Measurements from ENCODE around the gene GPR162.

Gene GPR162

GRCh38 chr12:6822426-6823135, 960 bp downstream of the GPR162 start:
- in situ Hi-C loops (cut with MboI; ENCODE audit: low sequenced_read_pairs): loop anchor here (10.0 kb wide), 1 partner anchor 68 kb away; the partner anchor contains the start of gene MLF2

- in situ Hi-C loops (cut with MboI; ENCODE audit: low sequenced_read_pairs): loop anchor here (10.0 kb wide), 1 partner anchor 69 kb away; the partner anchor contains the start of gene MLF2
Observed at GRCh38 chr12:6823182-6824084, 1.8 kb downstream of the GPR162 start.

GRCh38 chr12:6824085-6824775, 2.6 kb downstream of the GPR162 start:
- in situ Hi-C loops (cut with MboI; ENCODE audit: low sequenced_read_pairs): loop anchor here (10.0 kb wide), 1 partner anchor 69 kb away; the partner anchor contains the start of gene MLF2

GRCh38 chr12:6824901-6825381, 3.3 kb downstream of the GPR162 start:
- in situ Hi-C loops (cut with MboI; ENCODE audit: low sequenced_read_pairs): loop anchor here (10.0 kb wide), 1 partner anchor 70 kb away; the partner anchor contains the start of gene MLF2

- in situ Hi-C loops (cut with MboI; ENCODE audit: low sequenced_read_pairs): loop anchor here (10.0 kb wide), 1 partner anchor 71 kb away; the partner anchor contains the start of gene MLF2
Observed at GRCh38 chr12:6825398-6826124, 3.9 kb downstream of the GPR162 start.

GRCh38 chr12:6826125-6826733, 4.6 kb downstream of the GPR162 start:
- in situ Hi-C loops (cut with MboI; ENCODE audit: low sequenced_read_pairs): loop anchor here (10.0 kb wide), 1 partner anchor 71 kb away; the partner anchor contains the start of gene MLF2

- in situ Hi-C loops (cut with MboI; ENCODE audit: low sequenced_read_pairs): loop anchor here (10.0 kb wide), 1 partner anchor 72 kb away; the partner anchor contains the start of gene MLF2
Observed at GRCh38 chr12:6826734-6827436, 5.3 kb downstream of the GPR162 start.

GRCh38 chr12:6827437-6827911, 5.9 kb downstream of the GPR162 start:
- in situ Hi-C loops (cut with MboI; ENCODE audit: low sequenced_read_pairs): loop anchor here (10.0 kb wide), 1 partner anchor 73 kb away; the partner anchor contains the start of gene MLF2

- in situ Hi-C loops (cut with MboI; ENCODE audit: low sequenced_read_pairs): loop anchor here (10.0 kb wide), 1 partner anchor 73 kb away; the partner anchor contains the start of gene MLF2
Observed at GRCh38 chr12:6827982-6828780, 6.6 kb downstream of the GPR162 start, which contains the start of gene P3H3. P3H3 (plus strand) TSS chr12:6828407; CDS start chr12:6828441, 34 bp downstream.

GRCh38 chr12:6828781-6829535, 7.3 kb downstream of the GPR162 start:
- in situ Hi-C loops (cut with MboI; ENCODE audit: low sequenced_read_pairs): loop anchor here (10.0 kb wide), 1 partner anchor 74 kb away; the partner anchor contains the start of gene MLF2

- in situ Hi-C loops (cut with MboI; ENCODE audit: low sequenced_read_pairs): loop anchor here (10.0 kb wide), 1 partner anchor 75 kb away; the partner anchor contains the start of gene MLF2
Observed at GRCh38 chr12:6829536-6830220, 8.1 kb downstream of the GPR162 start.

GRCh38 chr12:6830286-6830890, 8.8 kb downstream of the GPR162 start:
- in situ Hi-C loops (cut with MboI; ENCODE audit: low sequenced_read_pairs): no loop called here

GRCh38 chr12:6830999-6831398, 9.4 kb downstream of the GPR162 start:
- in situ Hi-C loops (cut with MboI; ENCODE audit: low sequenced_read_pairs): no loop called here

- in situ Hi-C loops (cut with MboI; ENCODE audit: low sequenced_read_pairs): no loop called here
Observed at GRCh38 chr12:6831450-6831995, 9.9 kb downstream of the GPR162 start.

GRCh38 chr12:6832125-6832524, 10.5 kb downstream of the GPR162 start:
- in situ Hi-C loops (cut with MboI; ENCODE audit: low sequenced_read_pairs): no loop called here
